ENCODE measurements around the gene GPATCH2.

Gene GPATCH2

GRCh38 chr1:217568200-217568599 is 62.7 kb downstream of the GPATCH2 start:
- Histone ChIP-seq H2AFZ (ENCODE audit: low read depth) (no peak overlapping the region), H3K4me1 (ENCODE audit: low read depth, poor library complexity, severe bottlenecking) (no peaks in the 10 kb centered on the region), H3K79me2 (ENCODE audit: insufficient read depth, low read depth) (no peaks in the 10 kb centered on the region), H4K20me1 (ENCODE audit: insufficient read depth) (no peaks in the 10 kb centered on the region), H3K4me2 (no peak overlapping the region), H3K9ac (no peak overlapping the region), H3K27me3 (ENCODE audit: insufficient read depth, low read depth) (no peaks in the 10 kb centered on the region), H3K27ac (no peak overlapping the region), H3K4me3 (IDR thresholded peaks at IDR 0.05; ENCODE audit: insufficient read depth, low read depth, low read length) (no peak overlapping the region), H3K36me3 (ENCODE audit: insufficient read depth) (no peaks in the 10 kb centered on the region)
- TF ChIP-seq, protein P1, sequence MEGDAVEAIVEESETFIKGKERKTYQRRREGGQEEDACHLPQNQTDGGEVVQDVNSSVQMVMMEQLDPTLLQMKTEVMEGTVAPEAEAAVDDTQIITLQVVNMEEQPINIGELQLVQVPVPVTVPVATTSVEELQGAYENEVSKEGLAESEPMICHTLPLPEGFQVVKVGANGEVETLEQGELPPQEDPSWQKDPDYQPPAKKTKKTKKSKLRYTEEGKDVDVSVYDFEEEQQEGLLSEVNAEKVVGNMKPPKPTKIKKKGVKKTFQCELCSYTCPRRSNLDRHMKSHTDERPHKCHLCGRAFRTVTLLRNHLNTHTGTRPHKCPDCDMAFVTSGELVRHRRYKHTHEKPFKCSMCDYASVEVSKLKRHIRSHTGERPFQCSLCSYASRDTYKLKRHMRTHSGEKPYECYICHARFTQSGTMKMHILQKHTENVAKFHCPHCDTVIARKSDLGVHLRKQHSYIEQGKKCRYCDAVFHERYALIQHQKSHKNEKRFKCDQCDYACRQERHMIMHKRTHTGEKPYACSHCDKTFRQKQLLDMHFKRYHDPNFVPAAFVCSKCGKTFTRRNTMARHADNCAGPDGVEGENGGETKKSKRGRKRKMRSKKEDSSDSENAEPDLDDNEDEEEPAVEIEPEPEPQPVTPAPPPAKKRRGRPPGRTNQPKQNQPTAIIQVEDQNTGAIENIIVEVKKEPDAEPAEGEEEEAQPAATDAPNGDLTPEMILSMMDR (conservative IDR thresholded peaks at IDR 0.05; ENCODE audit: low read depth, low read length): no peak

DNA sequence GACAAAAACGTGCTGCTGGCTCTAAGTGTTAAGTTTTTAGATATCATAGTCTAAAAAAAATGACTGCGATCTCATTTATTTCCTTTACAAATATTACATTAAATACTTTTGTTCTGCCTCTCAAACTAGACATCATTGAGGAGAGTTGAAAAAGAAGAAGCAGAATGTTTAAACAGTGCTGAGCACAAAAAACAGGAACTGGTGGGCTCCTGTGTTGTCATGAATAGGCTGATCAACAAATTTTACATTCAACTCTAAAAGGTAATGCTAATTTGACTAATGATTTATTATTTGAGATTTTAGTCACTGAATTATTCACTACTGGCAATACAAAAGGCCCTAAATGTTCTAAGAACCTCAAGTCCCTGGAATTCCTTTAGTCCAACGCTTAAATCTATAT is 66.1 kb downstream of the GPATCH2 start:
- Histone ChIP-seq H3K4me2 (no peak overlapping the region), H3K36me3 (ENCODE audit: insufficient read depth) (no peaks in the 10 kb centered on the region), H3K9ac (no peak overlapping the region), H3K27ac (no peak overlapping the region), H2AFZ (ENCODE audit: low read depth) (no peak overlapping the region), H3K4me1 (ENCODE audit: low read depth, poor library complexity, severe bottlenecking) (no peaks in the 10 kb centered on the region), H3K4me3 (IDR thresholded peaks at IDR 0.05; ENCODE audit: insufficient read depth, low read depth, low read length) (no peak overlapping the region), H4K20me1 (ENCODE audit: insufficient read depth) (no peaks in the 10 kb centered on the region), H3K79me2 (ENCODE audit: insufficient read depth, low read depth) (no peaks in the 10 kb centered on the region), H3K27me3 (ENCODE audit: insufficient read depth, low read depth) (no peaks in the 10 kb centered on the region)
- TF ChIP-seq, protein P1 (conservative IDR thresholded peaks at IDR 0.05; ENCODE audit: low read depth, low read length): no peak

DNA sequence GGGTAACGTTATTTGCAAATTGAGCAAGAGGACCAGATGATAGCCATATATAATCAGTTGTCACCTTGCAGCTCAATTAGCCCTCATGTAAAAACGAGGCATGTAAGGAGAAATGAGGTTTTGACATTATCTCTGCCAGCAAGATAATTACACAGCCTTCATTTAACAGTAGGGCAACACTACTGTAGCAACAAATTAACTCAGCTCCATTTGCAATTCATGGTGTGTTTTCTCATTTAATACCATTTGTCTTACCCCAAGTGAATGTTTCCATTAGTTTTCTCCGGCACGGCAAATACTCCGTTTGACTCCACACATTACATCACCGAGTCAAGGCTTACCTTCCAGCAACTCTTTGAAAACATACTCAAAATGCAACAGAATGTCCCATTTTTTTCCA is 66.7 kb downstream of the GPATCH2 start:
- Histone ChIP-seq H3K9ac (no peak overlapping the region), H2AFZ (ENCODE audit: low read depth) (no peak overlapping the region), H3K4me2 (no peak overlapping the region), H3K27ac (no peak overlapping the region), H3K79me2 (ENCODE audit: insufficient read depth, low read depth) (no peaks in the 10 kb centered on the region), H3K27me3 (ENCODE audit: insufficient read depth, low read depth) (no peaks in the 10 kb centered on the region), H4K20me1 (ENCODE audit: insufficient read depth) (no peaks in the 10 kb centered on the region), H3K4me1 (ENCODE audit: low read depth, poor library complexity, severe bottlenecking) (no peaks in the 10 kb centered on the region), H3K36me3 (ENCODE audit: insufficient read depth) (no peaks in the 10 kb centered on the region), H3K4me3 (IDR thresholded peaks at IDR 0.05; ENCODE audit: insufficient read depth, low read depth, low read length) (no peak overlapping the region)
- TF ChIP-seq, protein P1 (conservative IDR thresholded peaks at IDR 0.05; ENCODE audit: low read depth, low read length): no peak

DNA sequence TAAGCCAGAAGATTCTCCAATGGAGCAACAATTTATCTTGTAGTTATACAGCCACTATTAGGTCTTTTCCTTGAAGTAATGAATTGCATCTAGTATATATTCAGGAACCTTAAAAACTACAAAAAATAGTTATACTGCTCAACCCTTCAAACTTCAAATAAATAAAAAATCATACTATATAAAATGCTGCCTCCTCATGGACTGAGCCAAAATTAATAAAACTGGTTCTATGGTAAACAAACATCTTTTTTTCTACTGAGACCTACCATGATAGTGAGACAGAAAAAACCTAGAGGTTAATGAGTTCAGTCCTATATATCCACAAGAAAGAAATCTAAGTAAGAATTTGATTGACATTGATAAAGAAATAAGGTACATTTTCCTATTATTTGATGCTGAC is 67.7 kb downstream of the GPATCH2 start:
- no peaks in the 10 kb centered on the region for H3K27me3 ChIP-seq (ENCODE audit: insufficient read depth, low read depth)

More for the DNA sequence above, 67.7 kb downstream of the GPATCH2 start:
- H2AFZ ChIP-seq (ENCODE audit: low read depth): no peak overlapping the region
- no peak overlapping the region for H3K9ac ChIP-seq
- no peaks in the 10 kb centered on the region for H4K20me1 ChIP-seq (ENCODE audit: insufficient read depth)
- H3K4me2 ChIP-seq: no peak overlapping the region
- H3K79me2 ChIP-seq (ENCODE audit: insufficient read depth, low read depth): no peaks in the 10 kb centered on the region
- H3K36me3 ChIP-seq (ENCODE audit: insufficient read depth): no peaks in the 10 kb centered on the region
- TF ChIP-seq, protein P1 (conservative IDR thresholded peaks at IDR 0.05; ENCODE audit: low read depth, low read length): no peak
- H3K4me3 ChIP-seq (IDR thresholded peaks at IDR 0.05; ENCODE audit: insufficient read depth, low read depth, low read length): no peak overlapping the region
- H3K4me1 ChIP-seq (ENCODE audit: low read depth, poor library complexity, severe bottlenecking): no peaks in the 10 kb centered on the region
- no peak overlapping the region for H3K27ac ChIP-seq

Measured in KMS-11 (cell line).